IPS DF 19.7 (cell line): ENCODE data around the gene ZCCHC24.

Experiments used
- DNase-seq: peaks from one replicate; pipeline ENCODE4 v3.0.0-alpha.2; 2013; ENCODE audit warnings: low read depth, low spot score

The ZCCHC24 gene

GRCh38 chr10:79411546-79412495 is 33.6 kb downstream of the ZCCHC24 start:
- DNase-seq, result no peak

DNA sequence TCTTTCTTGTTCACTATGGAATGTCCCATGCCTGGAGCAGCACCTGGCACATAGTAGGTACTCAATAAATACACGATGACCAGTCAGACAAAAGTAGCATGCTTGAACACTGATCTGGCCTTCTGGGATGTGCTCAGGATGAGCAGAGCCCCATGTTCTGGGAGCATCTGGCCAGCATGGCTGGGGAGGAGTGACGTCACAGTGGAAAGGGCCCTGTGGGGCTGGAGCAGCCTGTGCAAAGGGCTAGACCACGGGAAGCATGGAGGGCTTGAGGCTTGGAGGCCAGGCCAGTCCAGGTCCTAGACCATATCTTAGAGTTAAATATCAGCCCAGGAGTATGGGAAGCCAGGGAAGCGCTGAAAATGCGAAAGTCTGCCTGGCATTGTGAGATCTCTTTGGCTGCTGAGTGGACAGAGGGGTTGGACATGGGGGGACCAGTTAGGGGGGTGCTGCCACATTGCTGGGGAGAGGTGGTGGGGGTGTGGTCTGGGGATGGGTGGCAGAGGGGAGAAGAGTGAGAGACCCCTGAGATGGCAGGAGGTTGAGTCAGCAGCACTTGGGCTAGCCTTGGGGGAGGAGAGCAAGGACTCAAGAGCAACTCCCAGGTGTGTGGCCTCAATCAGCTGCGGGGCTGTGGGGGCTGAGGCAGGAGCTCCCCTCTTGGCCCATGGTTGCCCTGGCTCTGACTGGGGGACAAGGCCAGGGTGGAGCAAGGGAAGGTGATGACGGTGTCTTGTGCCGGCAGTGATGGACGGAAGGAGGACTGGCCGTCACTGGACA is 34.9 kb downstream of the ZCCHC24 start:
- DNase-seq, result no peak

- DNase-seq, result no peak
These were observed 35.7 kb downstream of the ZCCHC24 start for GRCh38 chr10:79409726-79410085.

GRCh38 chr10:79409038-79409725 is 36.2 kb downstream of the ZCCHC24 start:
- DNase-seq, result no peak

DNA sequence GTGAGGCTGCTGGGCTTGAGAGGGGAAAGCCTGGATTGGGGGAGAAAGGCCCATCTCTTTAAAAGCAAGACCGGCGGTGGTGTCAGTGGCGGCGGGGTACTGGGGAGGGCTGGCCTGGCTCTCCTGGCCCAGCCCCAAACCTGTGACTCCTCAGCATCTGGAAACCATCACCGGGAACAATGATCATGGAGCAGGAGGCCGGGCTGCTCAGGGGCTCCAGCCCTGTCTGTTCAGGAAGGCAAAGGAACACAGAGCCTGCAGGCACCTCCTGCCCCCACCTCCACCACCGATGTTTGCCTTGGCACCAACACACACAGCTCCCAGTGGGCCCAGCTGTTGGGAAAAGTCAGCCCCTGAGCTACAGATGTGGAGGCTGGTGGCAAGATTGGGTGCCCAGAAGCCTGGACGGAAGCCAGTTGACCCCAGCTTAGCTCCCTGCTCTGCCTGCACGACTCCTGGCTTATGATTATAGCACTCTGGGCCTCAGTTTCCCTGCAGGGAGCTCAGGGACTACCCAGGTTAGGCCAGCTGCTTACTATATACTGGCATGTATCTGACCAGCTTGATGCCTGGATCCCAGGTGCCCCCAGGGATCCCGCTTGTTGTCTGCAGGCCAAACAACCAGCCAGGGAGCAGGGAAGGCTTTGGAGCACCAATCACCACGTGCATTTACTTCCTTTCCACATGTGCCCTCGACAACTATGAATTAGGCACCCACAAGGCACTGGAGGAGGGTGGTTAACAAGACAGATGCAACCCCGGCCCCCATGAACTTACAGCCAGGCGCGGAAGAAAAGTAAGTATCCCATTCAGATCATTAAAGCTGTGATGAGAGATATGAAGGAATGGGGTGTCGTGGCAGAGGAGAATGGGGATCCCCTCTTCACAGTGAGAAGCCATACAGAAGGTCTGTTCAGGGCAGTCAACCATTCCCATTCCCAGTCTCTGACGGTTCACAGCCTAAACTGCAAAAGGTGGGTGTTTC is 37.3 kb downstream of the ZCCHC24 start:
- no peak for DNase-seq

DNA sequence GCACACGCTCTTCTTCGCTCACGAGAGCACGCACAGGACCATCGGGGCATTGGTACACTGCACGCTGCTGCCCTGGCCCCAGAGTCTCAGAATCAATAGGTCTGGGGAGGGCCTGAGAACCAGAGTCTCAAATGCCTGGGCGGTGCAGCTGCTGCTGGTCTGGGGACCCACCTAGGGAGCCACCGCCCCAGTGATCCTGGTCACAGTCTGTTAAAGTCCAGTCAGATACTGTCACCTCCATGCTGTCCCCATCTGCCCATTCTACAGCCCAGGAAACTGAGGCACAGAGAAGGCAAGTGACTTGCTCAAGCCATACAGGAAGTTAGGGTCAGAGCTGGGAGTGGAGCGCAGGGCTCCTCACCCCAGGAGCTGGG is 38.0 kb downstream of the ZCCHC24 start:
- no peak for DNase-seq

GRCh38 chr10:79406683-79407422 is 38.6 kb downstream of the ZCCHC24 start:
- DNase-seq, result no peak

DNA sequence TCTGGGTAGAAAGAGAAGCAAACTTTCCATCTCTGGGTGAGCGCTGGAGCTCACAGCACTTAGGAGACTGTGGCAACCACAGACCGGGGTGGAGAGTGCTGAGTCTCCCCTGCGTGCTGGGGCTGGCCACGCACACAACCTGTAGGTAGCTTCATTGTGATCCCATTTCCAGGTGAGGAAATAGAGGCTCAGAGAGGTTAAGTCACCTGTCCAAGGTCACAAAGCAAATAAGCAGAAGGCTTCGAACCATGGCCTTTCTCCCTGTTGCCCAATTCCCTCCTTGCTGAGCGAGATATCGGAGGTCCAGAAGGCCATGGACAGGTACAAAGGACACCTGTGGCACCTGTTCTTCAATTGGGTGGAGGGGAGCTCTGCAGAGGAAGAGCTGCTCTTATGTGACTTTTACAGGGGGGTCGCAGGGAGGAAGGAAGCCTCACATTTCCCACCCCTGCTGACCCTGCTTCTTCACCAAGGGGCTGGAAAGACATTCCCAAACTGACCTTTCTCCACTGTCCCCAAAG is 39.4 kb downstream of the ZCCHC24 start:
- no peak for DNase-seq

GRCh38 chr10:79405221-79405994 is 40.0 kb downstream of the ZCCHC24 start:
- DNase-seq, result no peak

DNA sequence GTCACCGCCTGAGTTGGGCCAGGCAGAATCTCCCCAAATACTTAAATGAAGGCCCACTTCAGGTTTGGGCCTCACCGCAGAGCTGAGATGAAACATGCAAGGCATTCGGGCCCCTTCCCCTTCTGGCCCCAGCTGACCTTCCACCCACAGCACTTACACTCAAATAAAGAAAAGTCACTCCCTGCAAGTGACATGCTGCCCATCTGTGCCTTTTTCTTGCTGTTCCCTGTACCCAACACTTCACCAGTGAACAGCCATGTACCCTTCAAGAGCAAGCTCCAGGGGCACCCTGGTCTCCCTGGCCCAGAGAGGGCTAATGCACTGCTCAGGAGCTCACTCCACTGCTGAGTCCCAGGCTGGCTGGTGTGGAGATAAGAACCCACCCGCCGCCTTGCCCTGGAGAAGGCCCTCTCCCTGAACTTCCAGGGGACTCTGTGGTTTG is 40.7 kb downstream of the ZCCHC24 start:
- DNase-seq, result no peak

DNA sequence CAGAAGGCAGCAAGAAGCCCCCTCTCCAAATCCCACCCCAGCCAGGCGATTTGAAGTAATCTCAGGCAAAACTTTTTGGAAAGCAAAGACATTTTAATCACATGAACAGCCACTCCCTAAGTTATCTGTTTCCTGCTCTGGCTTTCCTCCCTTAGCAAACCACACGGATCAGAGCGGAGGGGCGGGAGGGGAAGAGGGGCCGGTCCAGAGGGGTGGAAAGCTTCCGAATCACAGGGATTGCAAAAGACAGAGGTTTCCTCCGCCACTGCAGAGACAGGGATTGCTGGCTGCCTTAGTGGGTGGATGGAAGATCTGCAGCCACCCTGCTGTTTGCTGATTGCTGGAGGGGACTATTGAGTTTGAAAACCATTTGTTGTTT is 41.2 kb downstream of the ZCCHC24 start:
- no peak for DNase-seq

DNA sequence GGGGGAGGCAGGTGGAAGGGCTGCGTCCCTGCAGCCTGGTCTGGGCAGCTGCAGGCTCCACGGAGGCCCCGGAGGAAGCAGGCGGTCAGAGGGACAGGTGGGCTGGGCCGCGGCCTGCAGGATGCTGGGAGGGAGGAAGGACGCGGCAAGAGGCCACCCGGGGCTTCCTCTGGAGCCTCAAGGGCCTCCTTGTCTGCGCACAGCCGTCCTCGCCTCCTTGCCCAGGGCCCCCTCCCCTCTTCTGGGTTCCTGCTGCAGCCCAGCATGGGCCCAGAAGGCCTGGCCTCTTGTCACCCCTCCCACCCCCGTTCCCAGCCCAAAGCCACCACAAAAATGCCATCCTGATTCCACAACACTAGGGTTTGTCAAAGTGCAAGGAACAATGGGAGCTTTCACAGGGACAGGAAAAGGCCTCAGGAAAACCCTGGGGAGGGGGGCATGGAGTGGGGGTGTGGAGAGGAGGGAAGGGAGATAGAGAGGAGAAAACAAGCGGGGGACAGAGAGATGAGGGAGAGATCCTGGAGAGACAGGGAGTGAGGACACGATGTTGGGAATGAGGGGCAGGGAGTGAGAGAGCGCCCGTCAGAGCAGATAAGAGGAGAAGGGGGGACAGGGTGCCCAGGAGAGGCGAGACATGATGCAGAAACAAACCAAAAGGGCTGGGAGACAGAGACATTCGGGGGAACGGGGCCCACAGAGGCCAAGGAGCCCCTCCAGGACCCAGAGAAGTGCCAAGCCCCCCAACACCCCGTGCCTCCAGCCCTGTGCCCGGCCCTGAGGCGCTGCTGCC is 41.8 kb downstream of the ZCCHC24 start:
- DNase-seq, result no peak

DNA sequence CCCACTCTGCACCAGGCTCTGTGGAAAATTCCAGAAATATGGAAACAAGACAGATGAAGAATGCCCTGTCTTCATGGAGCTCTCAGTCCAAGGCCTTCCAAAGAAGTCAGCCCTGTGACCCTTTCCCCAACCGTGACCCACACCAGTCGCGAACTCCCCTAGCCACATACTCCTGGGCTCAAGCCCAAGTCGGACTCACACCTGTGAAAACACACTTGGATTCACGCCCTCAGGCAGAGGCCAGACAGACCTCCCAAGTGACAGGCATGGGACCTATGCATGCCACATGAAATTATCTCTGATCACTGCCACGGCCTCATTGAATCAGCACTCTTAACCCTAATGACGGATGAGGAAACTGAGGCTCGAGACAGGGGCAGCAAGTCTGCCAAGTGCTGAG is 42.5 kb downstream of the ZCCHC24 start:
- no peak for DNase-seq

- no peak for DNase-seq
These were observed 42.8 kb downstream of the ZCCHC24 start for GRCh38 chr10:79402625-79402946.

- DNase-seq, result no peak
These were observed 44.2 kb downstream of the ZCCHC24 start for GRCh38 chr10:79401015-79401921.

GRCh38 chr10:79400146-79401004 is 45.0 kb downstream of the ZCCHC24 start:
- DNase-seq, result no peak
